ENCODE data around the gene MAP3K21.

- no peak for TF ChIP-seq CTCF (IDR thresholded peaks at IDR 0.05; ENCODE audit: low read depth, low read length, poor library complexity, severe bottlenecking)
- TF ChIP-seq EZH2phosphoT487 (IDR thresholded peaks at IDR 0.05; ENCODE audit: borderline replicate concordance, low read length) = no peak
Observed at GRCh38 chr1:233393926-233394680, 66.6 kb downstream of the MAP3K21 start.

All from DOHH2 (cell line).